Naive B cell (primary cell): Measurements from ENCODE around the gene TOMM6. TPM values are rescaled to one million over a fixed set of nuclear protein-coding genes. Genes with fewer than 3 reads are reported as not detected.
A peak's percentile ranks its signal among the peaks of the same experiment; 100 is the strongest.
"Not testable (repeated sequence)": the region's sequence is repeated elsewhere in the genome, so short reads cannot be mapped to it uniquely, and the experiment has no call there.

ENCODE experiments used
- ATAC-seq, 2 donors: fragments of 150-1000 bp; cut with Tn5 transposase; 2 replicates each; pipeline ENCODE4 v1.10.0; 2021; ENCODE audit warnings: low read depth in 2 of 2, mild to moderate bottlenecking in 2 of 2, moderate library complexity in 2 of 2
- DNase-seq: peaks from one replicate; pipeline ENCODE4 v3.0.0; 2022
- H3K27ac Mint-ChIP-seq, 6 donors: one replicate each; pipeline ENCODE4 v1.8.0; 2020 to 2022; ENCODE audit warnings: mild to moderate bottlenecking in 6 of 6, mixed read lengths in 6 of 6, moderate library complexity in 5 of 6, inconsistent platforms in 2 of 6
- H3K27me3 Mint-ChIP-seq, 3 donors: one replicate each; pipeline ENCODE4 v1.8.0; 2021 to 2022; ENCODE audit warnings: mixed read lengths in 3 of 3, mild to moderate bottlenecking in 1 of 3
- H3K36me3 Mint-ChIP-seq, 2 donors: one replicate each; pipeline ENCODE4 v1.8.0; 2020 to 2022; ENCODE audit warnings: mixed read lengths in 2 of 2, inconsistent platforms in 1 of 2, mild to moderate bottlenecking in 1 of 2
- H3K4me1 Mint-ChIP-seq, 3 donors: one replicate each; pipeline ENCODE4 v1.8.0; 2020 to 2022; ENCODE audit warnings: mixed read lengths in 3 of 3, inconsistent platforms in 1 of 3, mild to moderate bottlenecking in 1 of 3, moderate library complexity in 1 of 3
- H3K4me3 Mint-ChIP-seq, 8 donors: one replicate each; pipeline ENCODE4 v1.8.0; 2020 to 2022; ENCODE audit warnings: mild to moderate bottlenecking in 8 of 8, mixed read lengths in 8 of 8, moderate library complexity in 8 of 8, inconsistent platforms in 2 of 8
- H3K9me3 Mint-ChIP-seq, 7 donors: one replicate each; pipeline ENCODE4 v1.8.0; 2020 to 2022; ENCODE audit warnings: mixed read lengths in 7 of 7, mild to moderate bottlenecking in 5 of 7, inconsistent platforms in 2 of 7, moderate library complexity in 1 of 7
- polyA plus RNA-seq, 6 donors: library from polyadenylated mRNA; unstranded; fragments of 300-500 nt; fragmentation: Illumina TruSeq; gene quantifications; one replicate each; pipeline ENCODE4 v1.2.3, GENCODE V29; 2021; ENCODE audit warnings: low read depth in 6 of 6

TOMM6 gene
- polyA plus RNA-seq, 6 donors from 2014 or later, result 366 to 456 (median 377) TPM

DNA sequence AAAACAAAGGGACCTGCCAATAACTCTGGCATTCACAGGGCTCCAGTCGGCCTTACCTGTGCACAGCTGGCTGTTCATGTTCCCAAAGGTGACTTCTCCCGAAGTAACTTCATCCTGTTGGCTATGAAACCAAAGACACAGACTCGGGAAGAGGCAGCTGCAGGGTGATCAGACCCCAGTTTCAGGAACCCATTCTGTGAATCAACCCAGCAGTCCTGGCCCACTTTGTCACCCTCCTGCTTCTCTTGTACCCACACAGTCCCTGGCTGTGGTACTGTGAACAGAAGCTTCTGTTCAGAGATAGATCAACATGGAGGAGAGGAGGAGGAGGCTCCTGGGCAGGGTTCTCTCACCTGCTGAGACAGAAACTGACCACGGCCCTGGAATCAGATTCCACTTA lies 31.6 kb upstream of the TOMM6 start:
- Mint-ChIP-seq H3K36me3 (no peaks in the 10 kb centered on the region), H3K4me3 (peak overlapping the region in 1 of 8 donors; percentile 59), H3K4me1 (peaks cover 0 to 2% (median 0%) of the 10 kb centered on the region in 3 donors), H3K27me3 (peaks cover 0 to 7% (median 5%) of the 10 kb centered on the region in 3 donors), H3K9me3 (no peaks in the 10 kb centered on the region), H3K27ac (no peak overlapping the region)
- DNase-seq, result no peak
- ATAC-seq, result no peak

DNA sequence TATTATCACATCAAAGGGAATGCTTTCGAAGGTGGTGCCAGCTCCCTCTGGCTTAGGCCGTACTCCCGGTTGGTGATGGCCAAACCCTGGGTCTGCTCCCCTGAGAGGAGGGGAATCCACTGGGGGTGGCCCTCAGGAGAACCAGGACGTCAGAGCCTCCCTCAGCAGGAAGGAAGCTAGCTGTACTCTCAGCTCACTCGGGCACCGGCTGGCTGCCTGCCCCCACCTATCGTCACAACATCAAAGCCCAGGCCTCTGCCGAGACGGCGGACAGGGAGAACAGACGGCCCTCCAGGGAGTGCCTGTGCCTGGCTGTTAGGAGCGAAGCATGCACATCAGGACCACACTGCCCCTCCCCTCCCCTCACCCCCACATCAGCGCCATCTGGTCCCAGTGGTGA lies 31.1 kb upstream of the TOMM6 start:
- peak; percentile 37 to 38 for ATAC-seq

DNA sequence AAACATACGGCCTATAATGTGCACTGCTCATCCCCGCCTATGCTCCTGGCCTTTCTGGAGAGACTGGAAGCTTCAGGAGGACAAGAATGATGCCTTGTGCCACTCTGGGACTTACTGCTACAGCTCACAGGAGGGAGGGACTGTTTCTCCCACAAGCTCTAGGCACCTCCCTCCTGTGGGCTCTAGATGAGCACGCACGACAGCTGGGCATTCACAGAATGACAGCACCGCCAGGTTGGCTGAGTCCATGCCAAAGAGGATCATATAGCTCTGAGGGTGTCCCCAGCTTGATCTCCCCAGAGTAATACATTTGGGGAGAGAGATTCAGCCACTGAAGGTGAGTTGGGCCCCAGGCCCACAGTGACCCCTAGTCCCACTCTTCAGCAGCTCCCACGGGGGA lies 30.2 kb upstream of the TOMM6 start:
- no peak for DNase-seq
- H3K36me3 Mint-ChIP-seq, result no peaks in the 10 kb centered on the region

More for the DNA sequence above, 31.1 kb upstream of the TOMM6 start:
- H3K4me1 Mint-ChIP-seq, result peaks cover 0 to 2% (median 0%) of the 10 kb centered on the region in 3 donors
- H3K4me3 Mint-ChIP-seq, result no peak overlapping the region
- H3K36me3 Mint-ChIP-seq, result no peaks in the 10 kb centered on the region
- peaks cover 0 to 7% (median 5%) of the 10 kb centered on the region in 3 donors for H3K27me3 Mint-ChIP-seq
- no peak overlapping the region for H3K27ac Mint-ChIP-seq
- H3K9me3 Mint-ChIP-seq, result no peaks in the 10 kb centered on the region
- DNase-seq, result no peak

DNA sequence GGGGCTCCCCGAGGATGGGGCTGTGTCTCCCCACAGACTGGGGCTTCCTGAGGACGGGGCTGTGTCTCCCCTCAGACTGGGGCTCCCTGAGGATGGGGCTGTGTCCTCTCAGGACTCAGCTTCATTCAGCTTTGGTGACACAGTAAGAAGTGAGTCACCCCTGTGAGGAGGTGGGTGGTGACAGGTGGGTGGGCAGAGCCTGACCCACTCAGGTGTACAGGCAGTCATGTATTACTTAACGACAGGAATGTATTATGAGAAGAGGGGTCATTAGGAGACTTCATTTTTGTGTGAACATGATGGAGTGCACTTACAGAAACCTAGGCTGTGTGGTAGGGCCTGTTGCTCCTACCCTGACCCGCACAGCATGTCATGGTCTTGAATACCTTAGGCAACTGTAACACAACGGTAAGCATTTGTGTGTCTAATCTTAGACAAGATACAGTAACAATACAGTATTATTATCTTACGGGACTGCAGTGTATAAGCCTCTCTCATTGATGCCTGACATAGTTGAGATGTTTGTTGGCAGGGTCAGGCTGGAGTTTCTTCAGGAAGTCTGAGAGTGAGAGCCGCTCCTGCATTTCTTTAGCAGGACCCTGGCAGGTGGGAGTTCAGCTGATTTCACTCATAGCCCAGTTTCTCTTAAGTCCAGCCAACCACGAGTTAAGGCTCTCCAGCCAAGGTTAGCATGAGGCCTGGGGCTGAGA lies 29.4 kb upstream of the TOMM6 start:
- H3K36me3 Mint-ChIP-seq, result no peaks in the 10 kb centered on the region
- no peak overlapping the region for H3K4me3 Mint-ChIP-seq
- peaks cover 0 to 2% (median 0%) of the 10 kb centered on the region in 3 donors for H3K4me1 Mint-ChIP-seq
- no peaks in the 10 kb centered on the region for H3K9me3 Mint-ChIP-seq
- H3K27ac Mint-ChIP-seq, result no peak overlapping the region
- DNase-seq (no peak), ATAC-seq (no peak)
- peaks cover 0 to 12% (median 5%) of the 10 kb centered on the region in 3 donors for H3K27me3 Mint-ChIP-seq

More for the DNA sequence above, 30.2 kb upstream of the TOMM6 start:
- Mint-ChIP-seq H3K4me3 (no peak overlapping the region), H3K27ac (no peak overlapping the region), H3K9me3 (no peaks in the 10 kb centered on the region), H3K27me3 (peaks cover 0 to 7% (median 5%) of the 10 kb centered on the region in 3 donors), H3K4me1 (peaks cover 0 to 2% (median 0%) of the 10 kb centered on the region in 3 donors)
- ATAC-seq, result no peak

DNA sequence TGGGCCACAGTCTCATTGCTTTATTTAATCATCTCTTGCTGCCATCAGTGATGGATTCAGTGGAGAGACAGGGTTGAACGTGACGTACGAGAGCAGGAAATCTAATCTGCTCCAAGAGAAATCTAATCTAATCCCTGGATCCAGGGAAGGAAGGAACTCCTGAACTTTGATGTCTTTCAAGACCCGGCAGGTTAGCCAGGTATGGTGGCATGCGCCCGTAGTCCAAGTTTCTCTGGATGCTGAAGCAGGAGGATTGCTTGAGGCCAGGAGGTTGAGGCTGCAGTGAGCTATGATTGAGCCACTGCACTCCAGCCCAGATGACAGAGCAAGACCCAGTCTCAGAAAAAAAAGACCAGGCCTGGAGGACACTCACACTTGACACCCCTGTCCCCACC lies 28.9 kb upstream of the TOMM6 start:
- ATAC-seq, result no peak
- H3K27ac Mint-ChIP-seq, result no peak overlapping the region

DNA sequence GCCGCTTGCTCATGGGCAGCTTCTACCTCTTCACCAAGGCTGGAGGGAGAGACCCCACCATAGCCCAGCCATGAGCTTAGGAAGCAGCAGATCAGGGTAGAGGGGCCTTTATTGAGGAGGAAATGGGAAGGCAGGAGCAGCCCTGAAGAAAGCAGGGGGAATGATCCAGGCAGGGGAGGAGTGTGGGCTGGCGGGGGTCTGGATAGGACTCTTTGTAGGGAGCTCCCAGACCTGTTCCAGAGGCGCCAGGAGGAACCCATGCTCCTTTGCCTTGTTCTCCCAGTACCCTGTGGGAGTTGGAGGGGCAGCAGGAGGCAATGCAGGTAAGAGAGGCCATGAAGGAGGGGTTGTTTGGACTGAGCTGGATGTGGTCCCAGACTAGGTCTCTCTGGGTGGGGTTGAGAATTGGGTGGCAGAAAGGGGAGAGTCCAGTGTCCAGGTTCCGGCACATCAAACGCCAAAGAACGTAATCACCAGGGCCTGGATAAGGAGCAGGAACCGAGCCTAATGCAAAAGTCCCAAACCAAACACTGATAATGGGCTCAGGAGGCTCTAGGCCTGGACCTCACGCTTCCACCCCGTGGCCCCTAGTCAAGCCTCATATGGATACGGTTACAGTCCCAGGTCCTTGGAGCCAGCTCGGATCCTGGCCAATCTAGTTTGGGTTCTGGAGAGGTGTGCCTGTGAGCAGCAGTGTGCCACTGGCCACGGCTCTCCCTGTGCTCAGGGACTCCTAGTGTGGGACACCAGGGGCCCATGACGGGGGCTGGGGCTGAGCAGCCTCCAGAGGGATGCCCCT lies 28.2 kb upstream of the TOMM6 start:
- Mint-ChIP-seq H3K36me3 (no peaks in the 10 kb centered on the region), H3K4me3 (no peak overlapping the region), H3K27ac (peak overlapping the region in 1 of 6 donors; percentile 29), H3K4me1 (peaks cover 0 to 2% (median 0%) of the 10 kb centered on the region in 3 donors), H3K9me3 (no peaks in the 10 kb centered on the region), H3K27me3 (peaks cover 0 to 11% (median 5%) of the 10 kb centered on the region in 3 donors)
- DNase-seq (no peak), ATAC-seq (no peak)

More for the DNA sequence above, 28.9 kb upstream of the TOMM6 start:
- Mint-ChIP-seq H3K4me1 (peaks cover 0 to 2% (median 0%) of the 10 kb centered on the region in 3 donors), H3K4me3 (no peak overlapping the region), H3K27me3 (peaks cover 0 to 16% (median 5%) of the 10 kb centered on the region in 3 donors), H3K9me3 (no peaks in the 10 kb centered on the region), H3K36me3 (no peaks in the 10 kb centered on the region)
- DNase-seq, result no peak

DNA sequence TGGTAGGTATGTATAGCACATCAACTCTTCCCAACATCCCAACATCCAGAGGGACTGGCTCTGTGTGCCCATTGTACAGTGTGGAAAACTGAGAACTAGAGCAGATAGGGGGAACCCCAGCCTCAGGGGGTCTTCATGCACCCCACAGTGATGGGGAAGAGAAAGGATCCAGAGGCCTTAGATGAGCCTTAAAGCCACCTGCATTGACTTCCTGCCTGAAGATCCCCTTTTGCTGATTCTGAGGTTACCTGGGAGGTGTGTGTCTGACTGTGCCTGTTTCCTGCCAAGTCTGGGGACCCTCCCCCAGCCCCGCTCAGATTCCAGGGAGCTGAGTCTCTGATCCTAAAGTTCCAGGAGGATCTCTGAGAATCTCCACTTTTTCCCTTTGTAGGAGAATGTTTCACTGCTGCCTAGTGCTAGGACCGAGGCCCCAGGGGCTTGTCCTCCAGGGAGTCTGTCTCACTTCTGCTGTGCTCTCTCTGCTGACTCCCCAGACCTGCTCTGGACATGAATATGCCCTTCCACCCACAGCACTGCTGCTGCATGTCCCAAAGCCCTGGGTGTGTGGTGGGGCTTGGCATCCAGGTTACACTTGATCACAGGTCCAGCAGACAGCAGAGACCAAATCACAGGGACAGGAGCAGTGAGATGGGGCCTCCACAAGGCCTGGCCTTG lies 27.5 kb upstream of the TOMM6 start:
- Mint-ChIP-seq H3K4me1 (peaks cover 0 to 2% (median 0%) of the 10 kb centered on the region in 3 donors), H3K36me3 (no peaks in the 10 kb centered on the region), H3K27ac (peak overlapping the region in 1 of 6 donors; percentile 33), H3K27me3 (peaks cover 0 to 11% (median 5%) of the 10 kb centered on the region in 3 donors), H3K4me3 (no peak overlapping the region), H3K9me3 (no peaks in the 10 kb centered on the region)
- ATAC-seq (no peak), DNase-seq (no peak)

DNA sequence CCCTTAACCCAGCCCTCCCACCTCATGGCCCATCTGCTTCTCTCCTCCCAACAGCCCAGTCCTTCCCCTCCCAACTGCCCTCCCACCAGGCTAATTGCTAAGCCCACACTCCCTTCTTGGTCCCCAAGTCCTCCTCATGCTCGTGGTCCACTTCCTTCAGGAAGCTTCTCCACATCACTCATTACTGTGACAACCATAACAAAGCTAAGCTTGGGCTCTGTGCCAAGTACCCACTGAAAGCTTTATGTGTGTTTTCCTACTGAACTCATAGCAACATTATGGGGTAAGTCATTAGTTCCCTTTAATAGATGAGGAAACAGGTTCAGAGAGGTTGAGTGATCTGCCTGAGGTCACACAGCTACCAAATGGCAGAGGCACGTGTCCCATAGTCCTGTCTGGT lies 24.0 kb upstream of the TOMM6 start:
- ATAC-seq, result no peak
- Mint-ChIP-seq H3K36me3 (no peaks in the 10 kb centered on the region), H3K9me3 (no peaks in the 10 kb centered on the region), H3K4me3 (no peak overlapping the region), H3K27ac (no peak overlapping the region), H3K4me1 (no peaks in the 10 kb centered on the region), H3K27me3 (peaks cover 0 to 11% (median 0%) of the 10 kb centered on the region in 3 donors)
- no peak for DNase-seq

DNA sequence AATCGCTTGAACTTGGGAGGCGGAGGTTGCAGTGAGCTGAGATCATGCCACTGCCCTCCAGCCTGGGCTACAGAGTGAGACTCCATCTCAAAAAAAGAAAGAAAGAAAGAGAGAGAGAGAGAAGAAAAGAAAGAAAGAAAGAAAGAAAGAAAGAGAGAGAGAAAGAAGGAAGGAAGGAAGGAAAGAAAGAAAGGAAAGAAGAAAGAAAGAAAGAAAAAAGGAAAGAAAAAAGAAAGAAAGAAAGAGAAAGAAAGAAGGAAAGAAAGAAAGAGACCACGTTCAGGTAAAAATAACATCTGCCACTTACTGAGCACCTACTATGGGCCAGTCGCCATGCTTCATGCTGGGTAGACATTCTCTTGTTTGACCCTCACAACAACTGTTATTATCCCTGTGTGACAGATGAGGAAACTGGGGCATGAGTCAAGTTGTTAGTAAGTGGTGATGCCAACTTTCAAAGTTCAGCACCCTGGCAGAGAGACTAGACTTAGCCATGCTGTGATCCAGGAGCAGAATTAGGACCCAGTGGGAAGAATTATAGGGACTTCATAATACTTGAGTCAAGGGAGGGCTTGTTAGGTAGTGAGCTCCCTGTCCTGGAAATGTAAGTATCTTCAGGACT lies 21.3 kb upstream of the TOMM6 start:
- Mint-ChIP-seq H3K4me3 (peak overlapping the region in 1 of 8 donors; percentile 18), H3K27me3 (peaks cover 0 to 11% (median 0%) of the 10 kb centered on the region in 3 donors)
- ATAC-seq, DNase-seq, H3K9me3 Mint-ChIP-seq, H3K36me3 Mint-ChIP-seq, H3K27ac Mint-ChIP-seq, H3K4me1 Mint-ChIP-seq: not testable (repeated sequence)

DNA sequence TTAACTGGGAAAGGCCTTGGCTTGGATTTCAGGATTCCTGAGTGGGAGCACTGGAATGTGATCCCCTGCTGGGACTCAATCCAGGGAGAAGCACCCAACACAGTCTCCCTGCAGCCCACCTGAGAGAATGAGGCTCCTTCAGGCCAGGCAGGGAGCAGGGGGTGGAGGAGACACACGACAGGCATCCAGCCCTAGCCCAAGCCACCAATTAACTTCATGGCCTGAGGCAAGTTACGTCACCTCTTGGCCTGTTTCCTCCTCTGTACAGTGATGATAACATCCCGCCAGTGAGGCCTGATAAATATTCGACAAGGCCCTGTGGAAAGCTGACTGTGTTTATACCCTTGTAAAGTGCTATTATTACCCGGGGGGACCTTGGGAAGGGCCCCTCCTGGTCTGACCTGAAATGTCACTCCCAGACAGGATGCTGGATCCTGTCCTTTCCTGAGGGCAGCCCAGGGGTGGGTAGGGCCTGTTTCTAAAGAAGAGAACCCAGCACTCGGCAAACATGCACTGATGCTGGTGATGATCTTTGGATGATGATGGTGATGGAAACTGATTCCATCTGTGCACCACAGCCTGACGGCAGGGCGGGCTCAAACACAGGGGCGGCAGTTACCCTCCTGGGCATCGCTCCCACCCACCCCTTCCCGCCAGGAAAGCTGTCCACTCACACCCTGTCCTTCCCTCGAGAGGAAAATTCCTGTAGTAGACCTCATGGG lies 20.2 kb upstream of the TOMM6 start:
- peak overlapping the region in 1 of 8 donors; percentile 53 for H3K4me3 Mint-ChIP-seq
- DNase-seq (no peak), ATAC-seq (no peak)
- H3K4me1 Mint-ChIP-seq, result no peaks in the 10 kb centered on the region
- peaks cover 5 to 15% of the 10 kb centered on the region in 2 donors for H3K36me3 Mint-ChIP-seq
- H3K27me3 Mint-ChIP-seq, result peaks cover 0 to 11% (median 0%) of the 10 kb centered on the region in 3 donors
- no peaks in the 10 kb centered on the region for H3K9me3 Mint-ChIP-seq
- no peak overlapping the region for H3K27ac Mint-ChIP-seq

DNA sequence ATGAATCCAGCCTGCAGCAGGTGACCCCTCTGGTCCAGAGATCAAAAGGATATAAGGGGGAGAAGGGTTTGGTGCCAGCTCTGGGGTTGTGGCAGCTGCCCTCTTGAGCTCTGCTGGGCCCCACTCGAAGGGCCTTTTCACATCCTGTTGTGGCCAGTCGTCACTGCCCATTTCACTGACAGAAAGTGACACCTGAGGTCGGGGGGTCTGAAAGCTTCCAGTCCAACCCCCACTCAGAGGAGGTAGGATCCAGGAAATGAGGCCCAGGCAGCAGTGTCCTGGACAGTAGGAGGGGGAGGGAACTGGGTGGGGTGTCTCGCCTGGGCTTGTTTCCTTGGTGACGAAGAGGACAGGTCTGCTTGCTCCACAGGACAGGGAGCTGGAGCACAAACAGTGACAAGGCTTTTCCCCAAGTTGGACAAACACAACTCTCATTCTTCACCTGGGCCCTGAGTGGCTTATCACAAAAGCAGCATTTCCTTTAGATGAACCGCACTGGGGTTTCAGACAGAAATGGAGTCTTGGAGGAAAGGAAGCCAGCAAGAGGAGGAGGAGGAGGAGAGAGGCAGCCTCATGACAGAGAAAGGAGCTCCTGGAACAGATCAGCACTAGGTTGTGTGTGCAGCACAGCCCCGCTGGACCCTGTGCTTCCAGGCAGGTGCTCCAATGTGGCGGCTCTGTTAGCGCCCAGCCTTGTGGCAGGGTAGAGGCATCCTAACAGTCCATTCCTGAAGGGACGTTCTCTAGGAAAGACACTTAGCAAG lies 18.8 kb upstream of the TOMM6 start:
- Mint-ChIP-seq H3K4me3 (no peak overlapping the region), H3K9me3 (no peaks in the 10 kb centered on the region), H3K4me1 (no peaks in the 10 kb centered on the region), H3K36me3 (peaks cover 6 to 16% of the 10 kb centered on the region in 2 donors), H3K27ac (no peak overlapping the region), H3K27me3 (peaks cover 0 to under 1% (median 0%) of the 10 kb centered on the region in 3 donors)
- ATAC-seq (no peak), DNase-seq (no peak)

DNA sequence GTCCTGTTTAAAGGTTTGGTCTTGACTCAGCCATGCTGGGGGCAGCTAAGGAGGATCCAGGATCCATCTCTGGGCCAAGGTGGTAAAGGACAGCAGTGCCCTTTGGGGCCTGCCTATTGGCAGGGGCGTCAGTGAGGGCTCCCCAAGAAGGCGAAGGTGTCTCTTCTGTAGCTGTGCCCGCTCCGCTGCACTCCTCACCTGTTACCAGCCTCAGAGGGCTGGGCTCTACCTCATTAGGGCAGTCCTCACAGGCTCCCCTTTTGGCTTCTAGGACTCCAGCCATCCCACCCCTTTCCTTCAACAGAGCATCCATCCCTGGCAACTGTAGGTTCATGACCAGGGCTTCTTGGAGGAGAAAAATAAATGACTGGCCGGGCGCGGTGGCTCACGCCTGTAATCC lies 18.1 kb upstream of the TOMM6 start:
- Mint-ChIP-seq H3K4me1 (peaks cover 0 to 3% (median 0%) of the 10 kb centered on the region in 3 donors), H3K36me3 (peaks cover 6 to 22% of the 10 kb centered on the region in 2 donors), H3K4me3 (no peak overlapping the region), H3K27me3 (no peaks in the 10 kb centered on the region), H3K9me3 (no peaks in the 10 kb centered on the region), H3K27ac (no peak overlapping the region)
- no peak for ATAC-seq
- DNase-seq, result no peak
